GM19455 (cell line): ENCODE results near the gene UGT1A7.
"Not testable (repeated sequence)": the region's sequence is repeated elsewhere in the genome, so short reads cannot be mapped to it uniquely, and the experiment has no call there.

ENCODE experiments used
- ATAC-seq: cut with Tn5 transposase; IDR thresholded peaks from one replicate; pipeline ENCODE4 v1.9.1; 2021; ENCODE audit not compliant: unreplicated experiment

The UGT1A7 gene

GRCh38 chr2:233681521-233682099 lies at the start of gene UGT1A7:
Gene UGT1A7 (plus strand): TSS chr2:233681901. CDS start chr2:233681938, 37 bp downstream.
- ATAC-seq, result no peak

- not testable (repeated sequence) for ATAC-seq
Observed at GRCh38 chr2:233636306-233636705, 45.4 kb upstream of the UGT1A7 start, which contains the start of gene UGT1A10. Gene UGT1A10 (plus strand): TSS chr2:233636448. CDS start chr2:233636523, 75 bp downstream.

DNA sequence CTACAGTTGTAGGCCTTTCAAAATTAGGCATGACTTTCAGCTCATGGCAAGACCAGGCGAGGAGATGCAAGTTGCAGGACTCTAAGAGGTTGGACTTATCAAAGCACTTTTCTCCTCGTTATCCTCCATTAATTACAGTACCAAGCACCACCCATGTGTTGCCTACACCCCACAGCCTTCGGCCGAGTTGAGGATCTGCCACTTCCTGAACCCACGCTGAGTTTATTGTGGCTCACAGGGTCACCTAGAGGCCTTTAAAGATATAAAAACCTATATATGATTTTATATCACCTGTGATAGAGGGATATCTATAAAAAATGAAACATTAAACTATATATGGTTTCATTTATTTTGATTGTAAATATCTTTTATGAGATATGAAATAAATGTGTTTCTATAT lies 42.9 kb upstream of the UGT1A7 start:
- no peak for ATAC-seq

DNA sequence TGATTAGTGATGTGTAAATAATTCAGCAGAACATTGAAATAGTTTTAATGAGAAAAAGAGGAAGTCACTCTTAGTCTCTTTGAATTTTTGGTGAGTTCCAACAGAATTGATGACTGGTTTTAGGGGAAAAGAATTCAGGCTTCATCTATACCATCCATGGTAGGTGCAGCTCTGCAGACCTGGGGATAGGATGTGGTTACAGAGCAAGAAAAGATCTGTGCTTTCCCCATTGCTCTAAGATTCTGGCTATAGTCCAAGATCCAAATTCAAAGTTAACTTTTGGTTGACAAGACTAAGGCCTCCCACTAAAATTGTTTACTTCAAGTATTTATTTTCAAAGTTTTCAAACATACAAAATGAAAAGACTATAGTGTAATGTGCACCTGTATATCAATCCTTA lies 41.8 kb upstream of the UGT1A7 start:
- ATAC-seq, result no peak

DNA sequence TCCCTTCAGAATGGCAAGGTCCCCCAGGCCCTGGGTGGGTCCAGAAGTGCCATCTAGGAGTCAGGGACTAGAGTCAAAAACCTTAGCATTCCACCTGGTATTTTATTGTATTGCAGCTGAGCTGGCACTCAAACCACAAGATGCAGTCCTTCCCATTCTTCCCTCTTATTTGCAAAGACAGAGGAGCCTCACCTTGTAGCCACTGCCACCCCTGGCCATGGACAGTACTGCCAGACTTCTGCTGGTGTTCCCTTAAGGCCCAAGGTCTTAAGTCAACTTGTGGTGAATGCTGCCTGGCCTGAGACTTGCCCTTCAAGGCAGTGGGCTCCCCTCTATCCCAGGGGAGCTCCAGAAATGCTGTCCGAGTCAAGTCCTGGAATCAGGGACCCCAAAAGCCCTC lies 38.6 kb upstream of the UGT1A7 start:
- no peak for ATAC-seq

DNA sequence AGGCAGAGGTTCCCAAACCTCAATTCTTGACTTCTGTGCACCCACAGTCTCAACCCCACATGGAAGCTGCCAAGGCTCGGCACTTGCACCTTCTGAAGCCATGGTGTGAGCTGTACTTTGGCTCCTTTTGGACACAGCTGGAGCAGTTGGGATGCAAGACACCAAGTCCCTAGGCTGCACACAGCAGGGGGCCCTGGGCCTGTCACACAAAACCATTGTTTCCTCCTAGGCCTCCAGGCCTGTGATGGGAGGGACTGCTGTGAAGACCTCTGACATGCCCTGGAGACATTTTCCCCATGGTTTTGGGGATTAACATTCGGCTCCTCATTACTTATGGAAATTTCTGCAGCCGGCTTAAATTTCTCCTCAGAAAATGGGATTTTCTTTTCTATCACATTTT lies 35.7 kb upstream of the UGT1A7 start:
- not testable (repeated sequence) for ATAC-seq

GRCh38 chr2:233650981-233651380 lies 30.7 kb upstream of the UGT1A7 start:
- ATAC-seq, result no peak

DNA sequence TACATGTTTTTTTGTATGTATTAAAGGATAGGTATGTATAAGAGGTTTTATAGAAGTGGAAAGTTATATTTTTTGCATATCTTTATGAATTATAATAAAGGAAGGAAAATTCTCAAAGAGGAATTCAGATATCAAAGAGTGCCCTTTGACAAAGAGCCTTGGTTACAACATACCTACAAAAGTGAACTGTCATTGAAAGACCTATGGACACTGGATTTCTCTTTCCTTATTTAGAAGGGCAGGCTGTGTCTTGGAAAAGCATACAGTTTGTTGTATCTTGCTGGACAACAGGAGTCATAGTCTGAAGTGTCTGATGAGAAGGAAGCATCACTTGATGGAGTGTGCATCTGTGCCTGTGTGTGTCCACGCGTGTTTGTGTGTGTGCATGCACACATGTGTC lies 30.3 kb upstream of the UGT1A7 start:
- ATAC-seq, result no peak

- no peak for ATAC-seq
Observed at GRCh38 chr2:233654501-233654900, 27.2 kb upstream of the UGT1A7 start.

DNA sequence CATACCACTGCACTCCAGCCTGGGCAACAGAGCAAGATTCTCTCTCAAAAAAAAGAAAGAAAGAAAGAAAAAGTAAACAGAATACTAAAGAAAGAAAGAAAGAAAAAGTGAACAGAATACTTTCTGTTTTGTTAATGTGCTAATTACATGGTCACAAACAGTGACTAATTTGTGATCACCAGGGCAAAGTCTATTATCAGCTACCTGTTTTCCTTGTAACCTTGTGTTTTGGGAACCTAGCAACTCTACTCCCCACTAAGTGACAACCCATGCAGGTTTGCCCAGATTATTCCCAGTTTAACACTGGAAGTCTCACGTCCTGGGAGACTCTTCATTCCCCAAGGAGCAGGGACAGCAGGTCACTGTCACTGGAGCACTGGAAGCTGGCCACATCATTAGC lies 26.7 kb upstream of the UGT1A7 start:
- ATAC-seq, result no peak

DNA sequence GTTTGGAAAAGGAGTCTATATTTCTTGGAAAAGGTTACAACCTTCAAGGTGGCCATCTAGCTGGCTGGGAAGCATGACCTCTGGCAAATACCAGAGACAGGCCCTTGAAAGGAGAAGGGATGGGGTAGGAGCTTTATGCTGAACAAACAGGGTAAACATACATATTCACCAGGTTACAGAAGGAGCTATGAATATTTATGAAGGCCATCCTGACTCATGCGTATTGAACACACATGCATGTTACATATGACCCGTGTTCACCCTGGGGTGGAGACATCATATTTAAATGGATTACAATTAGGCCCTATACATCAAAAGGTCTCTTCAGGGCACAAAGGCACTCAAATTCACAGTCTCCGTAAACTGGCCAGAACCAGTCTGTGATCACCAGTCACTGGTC lies 25.8 kb upstream of the UGT1A7 start:
- not testable (repeated sequence) for ATAC-seq

- ATAC-seq, result no peak
Observed at GRCh38 chr2:233656443-233656842, 25.3 kb upstream of the UGT1A7 start.

GRCh38 chr2:233658610-233659009 lies 23.1 kb upstream of the UGT1A7 start:
- ATAC-seq, result no peak

DNA sequence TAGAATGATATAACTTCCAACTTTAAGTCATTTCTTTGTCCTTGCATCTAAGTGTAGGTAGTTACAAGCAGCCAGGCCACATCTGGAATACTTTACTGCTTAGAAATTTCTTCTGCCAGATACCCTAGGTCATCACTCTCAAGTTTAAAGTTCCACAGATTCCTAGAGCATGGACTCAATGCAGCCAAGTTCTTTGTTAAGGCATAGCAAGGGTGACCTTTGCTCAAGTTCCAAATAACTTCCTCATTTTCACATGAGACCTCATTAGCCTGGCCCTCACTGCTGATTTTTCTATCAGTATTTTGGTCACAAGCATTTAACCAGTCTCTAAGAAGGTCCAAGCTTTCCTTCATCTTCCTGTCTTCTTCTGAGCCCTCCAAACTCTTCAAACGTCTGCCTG lies 17.8 kb upstream of the UGT1A7 start:
- ATAC-seq, result no peak

- ATAC-seq, result no peak
Observed at GRCh38 chr2:233668605-233669260, 13.0 kb upstream of the UGT1A7 start.

- no peak for ATAC-seq
Observed at GRCh38 chr2:233671290-233672161, 10.2 kb upstream of the UGT1A7 start, which contains the start of gene UGT1A9. Gene UGT1A9 (plus strand): TSS chr2:233671898. CDS start chr2:233671935, 37 bp downstream.

- no peak for ATAC-seq
Observed at GRCh38 chr2:233672886-233673285, 8.8 kb upstream of the UGT1A7 start.

DNA sequence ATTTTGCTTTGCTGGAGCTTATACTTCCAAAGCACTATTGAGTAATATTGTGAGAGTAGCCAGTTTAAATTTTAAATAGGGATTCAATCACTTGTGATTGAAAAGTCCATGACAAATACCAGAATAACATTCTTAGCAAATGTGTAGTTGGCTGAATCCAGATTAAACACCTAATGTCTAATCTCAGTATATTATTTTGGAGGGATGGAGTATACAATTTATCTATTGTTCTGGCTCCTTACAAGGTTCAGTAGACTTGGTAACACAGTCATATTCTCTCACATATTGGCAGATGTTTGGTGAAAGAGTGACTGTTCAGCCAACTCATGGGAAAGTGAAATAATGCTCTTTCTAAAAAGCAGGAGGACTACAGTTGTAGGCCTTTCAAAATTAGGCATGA lies 7.8 kb upstream of the UGT1A7 start:
- ATAC-seq, result no peak

- ATAC-seq, result no peak
Observed at GRCh38 chr2:233674314-233674713, 7.4 kb upstream of the UGT1A7 start.

DNA sequence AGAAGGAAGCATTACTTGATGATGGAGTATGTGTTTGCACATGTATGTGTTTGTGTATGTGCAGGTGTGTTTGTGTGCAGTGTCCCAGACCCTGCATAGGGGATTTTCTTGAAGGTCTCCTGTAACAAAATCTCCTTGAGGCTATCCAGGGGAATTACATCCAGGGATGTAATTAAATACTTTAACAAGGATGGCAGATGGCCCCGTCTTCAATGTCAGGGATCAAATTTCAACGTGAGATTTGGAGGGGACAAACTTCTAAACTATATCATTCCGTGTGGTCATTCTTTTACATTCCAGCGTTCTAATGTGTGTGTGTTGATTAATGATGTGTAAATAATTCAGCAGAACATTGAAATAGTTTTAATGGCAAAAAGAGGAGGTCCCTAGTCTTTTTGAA lies 6.7 kb upstream of the UGT1A7 start:
- ATAC-seq, result no peak

DNA sequence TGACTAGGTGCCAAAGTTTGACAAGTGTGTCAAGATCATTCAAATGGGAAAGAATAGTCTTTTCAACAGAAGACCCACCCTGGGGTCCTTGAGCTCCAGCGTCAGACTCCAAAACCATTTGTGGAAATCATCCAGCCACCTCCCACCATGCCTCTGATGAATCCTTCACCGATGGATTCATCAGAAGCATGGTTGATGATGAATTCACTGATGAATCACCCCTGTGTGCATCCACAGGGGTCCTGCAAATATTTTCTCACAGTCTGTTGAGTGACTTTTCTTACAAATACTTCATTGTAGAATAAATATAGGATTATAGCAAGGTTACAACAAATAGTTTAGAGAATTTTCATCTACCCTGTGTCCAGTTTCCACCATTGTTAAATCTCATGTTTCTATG lies 5.7 kb upstream of the UGT1A7 start:
- ATAC-seq, result no peak

DNA sequence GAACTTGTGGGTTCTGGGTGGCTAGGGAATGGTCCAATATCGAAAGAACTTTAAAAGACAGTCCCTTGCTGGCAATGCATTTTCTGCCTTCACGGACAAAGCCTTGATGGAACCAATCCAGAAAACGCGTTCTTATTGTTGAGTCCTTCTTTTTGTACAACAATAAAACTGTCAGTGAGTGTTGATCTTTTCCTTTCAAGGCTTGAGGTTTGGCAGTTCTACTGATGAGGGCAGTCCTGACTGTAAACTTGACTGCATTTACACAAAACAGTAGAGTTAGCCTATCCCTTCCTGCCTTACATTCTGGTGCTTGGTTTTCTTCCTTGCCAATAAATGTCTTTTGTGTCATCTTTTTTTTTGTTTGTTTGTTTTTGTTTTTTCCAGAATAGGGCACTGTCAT lies 2.5 kb upstream of the UGT1A7 start:
- ATAC-seq, result no peak
